ENCODE results near the gene PNMT.

GRCh38 chr17:39619786-39620101 is 48.5 kb upstream of the PNMT start:
- TF ChIP-seq CTCF (conservative IDR thresholded peaks at IDR 0.05; ENCODE audit: low read length) (no peak), EZH2phosphoT487 (IDR thresholded peaks at IDR 0.05; ENCODE audit: borderline replicate concordance, low read depth, low read length) (no peak)
